Smooth muscle cell (in vitro differentiated cells): ENCODE measurements around the gene GALNT18. TPM values are rescaled to one million over a fixed set of nuclear protein-coding genes. Genes with fewer than 3 reads are reported as not detected.

ENCODE experiments used
- DNase-seq: peaks from one replicate; lab custom pipeline; 2025; ENCODE audit not compliant: unreplicated experiment; lab: John Stamatoyannopoulos, UW
- H2AFZ ChIP-seq: fragments of 200-600 bp; sonication (generic); 2 replicates; pipeline ENCODE4 v1.6.0; 2016; ENCODE audit warnings: antibody characterized with exemption, low read depth, mild to moderate bottlenecking
- H3F3A ChIP-seq: fragments of 200-600 bp; sonication (generic); 2 replicates; pipeline ENCODE4 v1.6.0; 2017; ENCODE audit warnings: antibody characterized with exemption, low read depth
- H3K27ac ChIP-seq: fragments of 200-600 bp; sonication (generic); 2 replicates; pipeline ENCODE4 v1.5.1; 2016; ENCODE audit warnings: low read depth, mild to moderate bottlenecking
- H3K27me3 ChIP-seq: fragments of 200-600 bp; sonication (generic); 2 replicates; pipeline ENCODE4 v1.6.1; 2016; ENCODE audit warnings: low read depth, mild to moderate bottlenecking
- H3K36me3 ChIP-seq: fragments of 200-600 bp; sonication (generic); 2 replicates; pipeline ENCODE4 v1.5.1; 2016; ENCODE audit warnings: low read depth
- H3K4me1 ChIP-seq: fragments of 200-600 bp; sonication (generic); 2 replicates; pipeline ENCODE4 v1.5.1; 2016; ENCODE audit warnings: low read depth
- H3K4me2 ChIP-seq: fragments of 200-600 bp; sonication (generic); 2 replicates; pipeline ENCODE4 v1.6.0; 2016; ENCODE audit warnings: mild to moderate bottlenecking
- H3K4me3 ChIP-seq: fragments of 200-600 bp; sonication (generic); 2 replicates; pipeline ENCODE4 v1.5.1; 2016; ENCODE audit warnings: mild to moderate bottlenecking
- H3K79me2 ChIP-seq: fragments of 200-600 bp; sonication (generic); 2 replicates; pipeline ENCODE4 v1.6.0; 2016; ENCODE audit warnings: low read depth, mild to moderate bottlenecking
- H3K9ac ChIP-seq: fragments of 200-600 bp; sonication (generic); 2 replicates; pipeline ENCODE4 v1.6.0; 2016; ENCODE audit warnings: low read depth
- H3K9me3 ChIP-seq: fragments of 200-600 bp; sonication (generic); replicated peaks from 2 replicates; pipeline ENCODE4 v1.5.1; 2016; ENCODE audit warnings: low read depth
- H4K20me1 ChIP-seq: fragments of 200-600 bp; sonication (generic); 2 replicates; pipeline ENCODE4 v1.6.0; 2016; ENCODE audit warnings: low read depth
- CTCF ChIP-seq: fragments of 200-600 bp; sonication (generic); IDR thresholded peaks from 2 replicates; pipeline ENCODE4 v1.5.1; 2017; ENCODE audit warnings: borderline replicate concordance, mild to moderate bottlenecking, antibody characterized with exemption; ENCODE audit not compliant: insufficient read depth, poor library complexity, severe bottlenecking
- WGBS: methylation state at CpG from one replicate; pipeline ENCODE4 v1.1.7; 2016; ENCODE audit warnings: low lambda C conversion rate; 5-methylcytosine and 5-hydroxymethylcytosine counted together
- polyA plus RNA-seq: library from polyadenylated mRNA; unstranded; fragments of >200 nt; fragmentation: Nextera tagmentation; extraction: Ambion mirVana; gene quantifications from 2 replicates; pipeline ENCODE4 v1.2.1, GENCODE V29; 2016
- total RNA-seq: library from RNA; depleted of rRNA; stranded (reverse); fragments of >200 nt; gene quantifications from 2 replicates; pipeline ENCODE4 v1.2.3, GENCODE V29; 2014

The GALNT18 gene
- total and polyA plus RNA-seq, 2 experiments from 2014 or later, result 11.5 to 16.3 TPM

- no peak overlapping the region for H3K4me3 ChIP-seq
- H3K9me3 ChIP-seq, result no peaks in the 10 kb centered on the region
- no peaks in the 10 kb centered on the region for H4K20me1 ChIP-seq
- H3K4me2 ChIP-seq, result no peak overlapping the region
- 90% methylated on average over 2 of the region's 2 CpGs for WGBS
- H3K36me3 ChIP-seq, result no peaks in the 10 kb centered on the region
- H3K79me2 ChIP-seq, result no peaks in the 10 kb centered on the region
- no peak for TF ChIP-seq CTCF
- no peaks in the 10 kb centered on the region for H3F3A ChIP-seq
- DNase-seq, result no peak
- H2AFZ ChIP-seq, result no peak overlapping the region
- H3K27me3 ChIP-seq, result peaks cover 33% of the 10 kb centered on the region
- no peaks in the 10 kb centered on the region for H3K4me1 ChIP-seq
- no peak overlapping the region for H3K27ac ChIP-seq
- H3K9ac ChIP-seq, result no peak overlapping the region
These were observed 40.8 kb upstream of the GALNT18 start for GRCh38 chr11:11662578-11662977.

GRCh38 chr11:11661326-11662040, 39.7 kb upstream of the GALNT18 start:
- WGBS, result 80% methylated on average over 9 of the region's 9 CpGs
- no peaks in the 10 kb centered on the region for H3K36me3 ChIP-seq
- no peak overlapping the region for H2AFZ ChIP-seq
- H3K27me3 ChIP-seq, result peaks cover 30% of the 10 kb centered on the region
- H3K4me3 ChIP-seq, result no peak overlapping the region
- H3F3A ChIP-seq, result no peaks in the 10 kb centered on the region
- H3K9ac ChIP-seq, result no peak overlapping the region
- no peak overlapping the region for H3K4me2 ChIP-seq
- no peaks in the 10 kb centered on the region for H3K9me3 ChIP-seq
- DNase-seq, result no peak
- H3K27ac ChIP-seq, result no peak overlapping the region
- no peaks in the 10 kb centered on the region for H3K4me1 ChIP-seq
- no peaks in the 10 kb centered on the region for H3K79me2 ChIP-seq
- no peaks in the 10 kb centered on the region for H4K20me1 ChIP-seq
- TF ChIP-seq CTCF, result no peak

- no peak overlapping the region for H3K27ac ChIP-seq
- H3K4me3 ChIP-seq, result no peak overlapping the region
- no peaks in the 10 kb centered on the region for H3K36me3 ChIP-seq
- H4K20me1 ChIP-seq, result no peaks in the 10 kb centered on the region
- no peaks in the 10 kb centered on the region for H3F3A ChIP-seq
- no peaks in the 10 kb centered on the region for H3K79me2 ChIP-seq
- no peak for DNase-seq
- peaks cover 40% of the 10 kb centered on the region for H3K27me3 ChIP-seq
- no peaks in the 10 kb centered on the region for H3K4me1 ChIP-seq
- H3K9me3 ChIP-seq, result no peaks in the 10 kb centered on the region
- no peak overlapping the region for H3K4me2 ChIP-seq
- no peak overlapping the region for H3K9ac ChIP-seq
- WGBS, result 83% methylated on average over 3 of the region's 3 CpGs
- no peak overlapping the region for H2AFZ ChIP-seq
- no peak for TF ChIP-seq CTCF
These were observed 38.5 kb upstream of the GALNT18 start for GRCh38 chr11:11660363-11660740.

- Histone ChIP-seq H3K4me1 (no peaks in the 10 kb centered on the region), H2AFZ (no peak overlapping the region), H4K20me1 (no peaks in the 10 kb centered on the region), H3K9ac (no peak overlapping the region), H3K79me2 (no peaks in the 10 kb centered on the region), H3K27me3 (peaks cover 45% of the 10 kb centered on the region), H3K36me3 (no peaks in the 10 kb centered on the region), H3F3A (no peaks in the 10 kb centered on the region), H3K4me2 (no peak overlapping the region), H3K9me3 (no peaks in the 10 kb centered on the region), H3K27ac (no peak overlapping the region), H3K4me3 (no peak overlapping the region)
- no peak for DNase-seq
- no peak for TF ChIP-seq CTCF
- 82% methylated on average over 3 of the region's 3 CpGs for WGBS
These were observed 38.0 kb upstream of the GALNT18 start for GRCh38 chr11:11659567-11660362.
